H9 (cell line): Measurements from ENCODE around the gene PRTG. TPM values are rescaled to one million over a fixed set of nuclear protein-coding genes. Genes with fewer than 3 reads are reported as not detected.

Experiments used
- DNase-seq: peaks from one replicate; pipeline ENCODE4 v3.0.0-alpha.2; 2017
- H2AFZ ChIP-seq: one replicate; pipeline ENCODE4 v1.6.1; 2013; ENCODE audit warnings: mild to moderate bottlenecking, low read length, control low read depth, moderate library complexity
- H2AK5ac ChIP-seq: 2 replicates; pipeline ENCODE4 v1.6.1; 2013; ENCODE audit warnings: low read length, control low read depth, mixed read lengths; ENCODE audit not compliant: insufficient read length
- H2BK120ac ChIP-seq: one replicate; pipeline ENCODE4 v1.6.1; 2013; ENCODE audit warnings: low read depth, mild to moderate bottlenecking, low read length, control low read depth, inconsistent platforms; ENCODE audit not compliant: poor library complexity, severe bottlenecking
- H2BK12ac ChIP-seq: 2 replicates; pipeline ENCODE4 v1.6.1; 2013; ENCODE audit warnings: low read length, control low read depth, mixed read lengths, low read depth; ENCODE audit not compliant: insufficient read length
- H2BK15ac ChIP-seq: 2 replicates; pipeline ENCODE4 v1.6.1; 2013; ENCODE audit warnings: low read depth, low read length, control low read depth
- H2BK20ac ChIP-seq: one replicate; pipeline ENCODE4 v1.6.1; 2013; ENCODE audit warnings: low read depth, mild to moderate bottlenecking, low read length, control low read depth, inconsistent platforms; ENCODE audit not compliant: poor library complexity, severe bottlenecking
- H2BK5ac ChIP-seq: 2 replicates; pipeline ENCODE4 v1.6.1; 2013; ENCODE audit warnings: low read length, control low read depth, mixed read lengths; ENCODE audit not compliant: insufficient read length
- H3K14ac ChIP-seq: 2 replicates; pipeline ENCODE4 v1.6.1; 2013; ENCODE audit warnings: low read length, control low read depth; ENCODE audit not compliant: insufficient read depth
- H3K18ac ChIP-seq: 2 replicates; pipeline ENCODE4 v1.6.1; 2013; ENCODE audit warnings: low read depth, mild to moderate bottlenecking, mixed read lengths, low read length, control low read depth; ENCODE audit not compliant: insufficient read length
- H3K23ac ChIP-seq: 2 replicates; pipeline ENCODE4 v1.6.1; 2013; ENCODE audit warnings: low read length, control low read depth, mixed read lengths, low read depth; ENCODE audit not compliant: insufficient read length
- H3K23me2 ChIP-seq: 2 replicates; pipeline ENCODE4 v1.6.1; 2013; ENCODE audit warnings: low read depth, mild to moderate bottlenecking, mixed read lengths, low read length, control low read depth; ENCODE audit not compliant: insufficient read length, poor library complexity, severe bottlenecking
- H3K27ac ChIP-seq: 2 replicates; pipeline ENCODE4 v1.5.1; 2013; ENCODE audit warnings: low read length, control low read depth, mixed read lengths, low read depth; ENCODE audit not compliant: insufficient read length
- H3K27me3 ChIP-seq: 2 replicates; pipeline ENCODE4 v1.6.1; 2013; ENCODE audit warnings: low read length, control low read depth, inconsistent platforms; ENCODE audit not compliant: insufficient read depth
- H3K4ac ChIP-seq: 2 replicates; pipeline ENCODE4 v1.6.1; 2013; ENCODE audit warnings: low read depth, mild to moderate bottlenecking, control low read depth, inconsistent platforms, low read length, moderate library complexity
- H3K4me1 ChIP-seq: 2 replicates; pipeline ENCODE4 v1.6.1; 2013; ENCODE audit warnings: low read length, control low read depth, inconsistent platforms; ENCODE audit not compliant: insufficient read depth
- H3K4me2 ChIP-seq: 2 replicates; pipeline ENCODE4 v1.6.1; 2013; ENCODE audit warnings: low read length, control low read depth, mixed read lengths; ENCODE audit not compliant: insufficient read length, insufficient read depth
- H3K56ac ChIP-seq: 2 replicates; pipeline ENCODE4 v1.6.1; 2013; ENCODE audit warnings: low read depth, mild to moderate bottlenecking, mixed read lengths, low read length, control low read depth; ENCODE audit not compliant: insufficient read length
- H3K79me1 ChIP-seq: 2 replicates; pipeline ENCODE4 v1.6.1; 2013; ENCODE audit warnings: low read depth, mild to moderate bottlenecking, moderate library complexity, low read length, control low read depth, inconsistent platforms; ENCODE audit not compliant: insufficient read depth, poor library complexity, severe bottlenecking
- H3K79me2 ChIP-seq: 2 replicates; pipeline ENCODE4 v1.6.1; 2013; ENCODE audit warnings: low read length, control low read depth, inconsistent platforms; ENCODE audit not compliant: insufficient read depth
- H3K9ac ChIP-seq: 2 replicates; pipeline ENCODE4 v1.6.1; 2013; ENCODE audit warnings: low read length, control low read depth, mixed read lengths; ENCODE audit not compliant: insufficient read length; ENCODE audit errors: extremely low read depth
- H3K9me3 ChIP-seq: one replicate; pipeline ENCODE4 v1.6.1; 2013; ENCODE audit warnings: low read depth, low read length, inconsistent platforms; ENCODE audit not compliant: control insufficient read depth
- H3T11ph ChIP-seq: one replicate; pipeline ENCODE4 v1.6.1; 2013; ENCODE audit warnings: mild to moderate bottlenecking, low read length, control low read depth, inconsistent platforms
- H4K20me1 ChIP-seq: one replicate; pipeline ENCODE4 v1.6.1; 2013; ENCODE audit not compliant: control insufficient read depth, insufficient read length, insufficient read depth
- H4K5ac ChIP-seq: 2 replicates; pipeline ENCODE4 v1.6.1; 2013; ENCODE audit warnings: low read depth, mild to moderate bottlenecking, mixed read lengths, low read length, control low read depth; ENCODE audit not compliant: insufficient read length
- H4K8ac ChIP-seq: replicated peaks from 2 replicates; pipeline ENCODE4 v1.6.1; 2013; ENCODE audit warnings: low read length, control low read depth, mixed read lengths, low read depth; ENCODE audit not compliant: insufficient read length
- H4K91ac ChIP-seq: 2 replicates; pipeline ENCODE4 v1.6.1; 2013; ENCODE audit warnings: low read depth, mild to moderate bottlenecking, moderate library complexity, mixed read lengths, low read length, control low read depth; ENCODE audit not compliant: insufficient read length
- H3K27ac Mint-ChIP-seq, 3 experiments: 2 replicates in 2 of 3; 3 replicates in 1 of 3; pipeline ENCODE4 v1.8.0; 2020 to 2021; ENCODE audit warnings: mixed read lengths in 3 of 3, mild to moderate bottlenecking in 1 of 3, moderate library complexity in 1 of 3
- H3K27me3 Mint-ChIP-seq: 2 replicates; pipeline ENCODE4 v1.8.0; 2021; ENCODE audit warnings: low read depth, mild to moderate bottlenecking, moderate library complexity, mixed read lengths
- H3K36me3 Mint-ChIP-seq, 3 experiments: 2 replicates in 2 of 3; 3 replicates in 1 of 3; pipeline ENCODE4 v1.8.0; 2020 to 2021; ENCODE audit warnings: low read depth in 3 of 3, mixed read lengths in 3 of 3; ENCODE audit not compliant: insufficient read depth in 1 of 3
- H3K4me1 Mint-ChIP-seq, 2 experiments: 2 replicates each; pipeline ENCODE4 v1.8.0; 2020; ENCODE audit warnings: mixed read lengths in 2 of 2
- H3K4me3 Mint-ChIP-seq, 2 experiments: 2 replicates in 1 of 2; 3 replicates in 1 of 2; pipeline ENCODE4 v1.8.0; 2020 to 2021; ENCODE audit warnings: mild to moderate bottlenecking in 2 of 2, mixed read lengths in 2 of 2, moderate library complexity in 1 of 2
- H3K9me3 Mint-ChIP-seq, 2 experiments: 2 replicates in 1 of 2; 3 replicates in 1 of 2; pipeline ENCODE4 v1.8.0; 2020; ENCODE audit warnings: mild to moderate bottlenecking in 2 of 2, mixed read lengths in 2 of 2, moderate library complexity in 1 of 2
- CTCF ChIP-seq: fragments of 200-600 bp; sonication (generic); conservative IDR thresholded peaks from 3 replicates; pipeline ENCODE4 v1.8.0; 2021; ENCODE audit warnings: antibody characterized with exemption, mild to moderate bottlenecking
- WGBS: extraction: QIAGEN DNeasy Blood & Tissue Kit; methylation state at CpG from one replicate; pipeline ENCODE4 v1.1.7; 2013; ENCODE audit warnings: missing lambda C conversion rate, low lambda C conversion rate, mixed read lengths; ENCODE audit not compliant: insufficient read length; ENCODE audit errors: extremely low coverage; 5-methylcytosine and 5-hydroxymethylcytosine counted together
- total RNA-seq: library from RNA; stranded (reverse); gene quantifications from 2 replicates; pipeline ENCODE4 v1.2.1, GENCODE V29; 2021

The PRTG gene
- total RNA-seq, 1 experiment from 2014 or later, result 5.7 TPM

- Mint-ChIP-seq H3K9me3 (no peaks in the 10 kb centered on the region), H3K4me1 (peaks cover 13 to 24% of the 10 kb centered on the region in 2 experiments), H3K27ac (no peak overlapping the region), H3K27me3 (peaks cover 19% of the 10 kb centered on the region), H3K4me3 (no peak overlapping the region), H3K36me3 (no peaks in the 10 kb centered on the region)
- no peak overlapping the region for H3T11ph ChIP-seq
- H3K4me2 ChIP-seq, result no peak overlapping the region
- no peak overlapping the region for H3K18ac ChIP-seq
- no peak overlapping the region for H2AFZ ChIP-seq
- H4K20me1 ChIP-seq, result no peaks in the 10 kb centered on the region
- H3K14ac ChIP-seq, result no peak overlapping the region
- no peak overlapping the region for H4K5ac ChIP-seq
- H2BK15ac ChIP-seq, result no peak overlapping the region
- no peaks in the 10 kb centered on the region for H3K9me3 ChIP-seq
- no peak overlapping the region for H2BK20ac ChIP-seq
- peaks cover 3% of the 10 kb centered on the region; the same call in 1 of the 2 replicates for H3K4me1 ChIP-seq
- no peaks in the 10 kb centered on the region for H3K27me3 ChIP-seq
- no peak overlapping the region for H2BK120ac ChIP-seq
- no peak overlapping the region for H2AK5ac ChIP-seq
- H4K8ac ChIP-seq, result no peak overlapping the region
- no peak overlapping the region for H3K56ac ChIP-seq
- no peak overlapping the region for H2BK12ac ChIP-seq
- H3K4ac ChIP-seq, result no peak overlapping the region
- no peaks in the 10 kb centered on the region for H3K79me2 ChIP-seq
- no peak overlapping the region for H3K9ac ChIP-seq
- H3K23ac ChIP-seq, result no peak overlapping the region
- TF ChIP-seq CTCF, result no peak
- H2BK5ac ChIP-seq, result no peak overlapping the region
- H3K23me2 ChIP-seq, result no peaks in the 10 kb centered on the region
- no CpG with 5 or more reads among the region's 4 CpGs for WGBS
- H3K79me1 ChIP-seq, result no peaks in the 10 kb centered on the region
- DNase-seq, result no peak
- H4K91ac ChIP-seq, result no peak overlapping the region
- no peak overlapping the region for H3K27ac ChIP-seq
These were observed 44.3 kb downstream of the PRTG start for GRCh38 chr15:55698653-55699052.
